Naive thymus-derived CD4-positive, alpha-beta T cell (primary cell): ENCODE data around the gene RABGAP1. TPM values are rescaled to one million over a fixed set of nuclear protein-coding genes. Genes with fewer than 3 reads are reported as not detected.

Experiments
- ATAC-seq: fragments of 150-1000 bp; cut with Tn5 transposase; 2 replicates; pipeline ENCODE4 v1.10.0; 2021; ENCODE audit warnings: mild to moderate bottlenecking, moderate library complexity
- CTCF ChIA-PET: fragments of 350-600 bp; sonication (Branson Sonifier 250); formaldehyde crosslinking; loops from one replicate; lab custom pipeline; 2021; ENCODE audit warnings: antibody characterized with exemption; lab: Charles Lee
- POLR2A ChIA-PET: fragments of 350-600 bp; sonication (Branson Sonifier 250); formaldehyde crosslinking; loops from one replicate; lab custom pipeline; 2021; ENCODE audit warnings: antibody characterized with exemption, inconsistent platforms; lab: Charles Lee
- DNase-seq, 9 donors: peaks; one replicate each; pipeline versions ENCODE4 v3.0.0 to v3.0.0-alpha.2; 2020 to 2022; ENCODE audit warnings: mixed read lengths in 1 of 9
- H3K27ac ChIP-seq: one replicate; pipeline ENCODE4 v1.7.0; 2013; ENCODE audit warnings: mild to moderate bottlenecking, low read depth, low read length, moderate library complexity
- H3K27me3 ChIP-seq, 2 donors: one replicate each; pipeline ENCODE4 v1.7.0; 2013; ENCODE audit warnings: low read length in 2 of 2, mild to moderate bottlenecking in 2 of 2, moderate library complexity in 2 of 2; ENCODE audit not compliant: control insufficient read depth in 2 of 2, insufficient read depth in 2 of 2
- H3K36me3 ChIP-seq, 3 experiments: 1 replicate in 2 of 3; 2 replicates in 1 of 3; pipeline ENCODE4 v1.7.0; 2013; ENCODE audit warnings: low read length in 3 of 3, mild to moderate bottlenecking in 3 of 3, moderate library complexity in 1 of 3; ENCODE audit not compliant: insufficient read depth in 3 of 3, control insufficient read depth in 2 of 3
- H3K4me1 ChIP-seq, 2 donors: one replicate each; pipeline ENCODE4 v1.7.0; 2013; ENCODE audit warnings: low read length in 2 of 2, mild to moderate bottlenecking in 2 of 2, moderate library complexity in 1 of 2; ENCODE audit not compliant: control insufficient read depth in 2 of 2, insufficient read depth in 2 of 2
- H3K4me3 ChIP-seq: 2 replicates; pipeline ENCODE4 v1.7.0; 2013; ENCODE audit warnings: mild to moderate bottlenecking, low read length
- H3K9me3 ChIP-seq, 3 experiments: 1 replicate in 2 of 3; 2 replicates in 1 of 3; pipeline ENCODE4 v1.7.0; 2013; ENCODE audit warnings: low read length in 3 of 3; ENCODE audit not compliant: control insufficient read depth in 2 of 3
- H3K27ac Mint-ChIP-seq, 9 donors: one replicate each; pipeline ENCODE4 v1.8.0; 2020 to 2022; ENCODE audit warnings: mixed read lengths in 9 of 9, mild to moderate bottlenecking in 8 of 9, moderate library complexity in 5 of 9, inconsistent platforms in 2 of 9
- H3K27me3 Mint-ChIP-seq, 5 donors: one replicate each; pipeline ENCODE4 v1.8.0; 2021 to 2022; ENCODE audit warnings: mixed read lengths in 5 of 5, mild to moderate bottlenecking in 1 of 5
- H3K36me3 Mint-ChIP-seq, 5 donors: one replicate each; pipeline ENCODE4 v1.8.0; 2020 to 2022; ENCODE audit warnings: mixed read lengths in 5 of 5, mild to moderate bottlenecking in 3 of 5, inconsistent platforms in 1 of 5
- H3K4me1 Mint-ChIP-seq, 7 donors: one replicate each; pipeline ENCODE4 v1.8.0; 2020 to 2022; ENCODE audit warnings: mixed read lengths in 7 of 7, mild to moderate bottlenecking in 3 of 7, inconsistent platforms in 1 of 7
- H3K4me3 Mint-ChIP-seq, 10 donors: one replicate each; pipeline ENCODE4 v1.8.0; 2020 to 2022; ENCODE audit warnings: mild to moderate bottlenecking in 10 of 10, mixed read lengths in 10 of 10, moderate library complexity in 6 of 10, inconsistent platforms in 2 of 10
- H3K9me3 Mint-ChIP-seq, 11 donors: one replicate each; pipeline ENCODE4 v1.8.0; 2020 to 2022; ENCODE audit warnings: mixed read lengths in 11 of 11, mild to moderate bottlenecking in 4 of 11, inconsistent platforms in 1 of 11, moderate library complexity in 1 of 11
- intact Hi-C, 2 donors: fragments of 100-400 bp; cut with micrococcal nuclease; formaldehyde crosslinking; loops; one replicate each; pipeline ENCODE4 v1.15.1; 2023
- polyA plus RNA-seq, 2 donors: library from polyadenylated mRNA; unstranded; fragments of 300-500 nt; fragmentation: Illumina TruSeq; gene quantifications; one replicate each; pipeline ENCODE4 v1.2.3, GENCODE V29; 2021
- total RNA-seq, 6 experiments: library from RNA in 5 of 6; stranded (reverse) in 5 of 6; gene quantifications; 1 replicate in 5 of 6; 2 replicates in 1 of 6; pipeline ENCODE4 v1.2.3 and lab custom pipeline; 2021 to 2026

Gene RABGAP1
- total and polyA plus RNA-seq, 7 experiments from 2014 or later: 25.5 to 45.7 (median 34.1) TPM

DNA sequence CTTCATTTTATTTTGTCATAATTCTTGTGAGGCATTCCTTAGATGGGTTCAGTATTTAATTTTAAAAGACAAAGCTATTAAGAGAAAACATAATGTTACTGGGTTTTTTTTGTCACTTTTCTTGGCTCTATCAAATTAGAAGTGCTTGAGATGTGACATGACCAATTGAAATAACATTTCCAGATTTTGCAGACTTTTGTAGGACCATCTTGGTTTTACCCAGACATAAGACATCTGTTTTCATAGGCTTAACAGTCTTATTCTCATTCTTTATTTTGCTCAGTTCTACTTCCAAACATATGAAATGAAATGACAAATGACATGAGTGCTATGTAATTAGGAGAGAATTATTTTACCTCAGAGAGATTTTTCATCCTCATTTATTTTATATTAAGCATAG, 112.2 kb downstream of the RABGAP1 start:
- Mint-ChIP-seq H3K9me3 (no peaks in the 10 kb centered on the region), H3K4me1 (peaks cover 0 to 6% (median 0%) of the 10 kb centered on the region in 7 donors), H3K27ac (no peak overlapping the region), H3K4me3 (no peak overlapping the region), H3K36me3 (peaks cover 0 to 16% (median 3%) of the 10 kb centered on the region in 5 donors), H3K27me3 (no peaks in the 10 kb centered on the region)
- no peaks in the 10 kb centered on the region for H3K4me1 ChIP-seq
- H3K27me3 ChIP-seq: no peaks in the 10 kb centered on the region
- DNase-seq (no peak), ATAC-seq (no peak)
- ChIA-PET CTCF (no interaction called here), POLR2A (no interaction called here)
- no peak overlapping the region for H3K4me3 ChIP-seq
- no peak overlapping the region for H3K27ac ChIP-seq
- no peaks in the 10 kb centered on the region for H3K9me3 ChIP-seq
- intact Hi-C loops: no loop called here
- H3K36me3 ChIP-seq: no peaks in the 10 kb centered on the region

- ATAC-seq: no peak
- Mint-ChIP-seq H3K27me3 (no peaks in the 10 kb centered on the region), H3K9me3 (no peaks in the 10 kb centered on the region), H3K4me1 (peaks cover 0 to 6% (median 0%) of the 10 kb centered on the region in 7 donors), H3K4me3 (no peak overlapping the region), H3K36me3 (peaks cover 0 to 16% (median 3%) of the 10 kb centered on the region in 5 donors), H3K27ac (no peak overlapping the region)
- ChIA-PET CTCF (no interaction called here), POLR2A (no interaction called here)
- Histone ChIP-seq H3K36me3 (no peaks in the 10 kb centered on the region), H3K9me3 (no peaks in the 10 kb centered on the region), H3K4me1 (no peaks in the 10 kb centered on the region), H3K4me3 (no peak overlapping the region), H3K27ac (no peak overlapping the region), H3K27me3 (no peaks in the 10 kb centered on the region)
- intact Hi-C loops: no loop called here
- no peak for DNase-seq
These were observed 112.9 kb downstream of the RABGAP1 start for GRCh38 chr9:123053711-123054110.

DNA sequence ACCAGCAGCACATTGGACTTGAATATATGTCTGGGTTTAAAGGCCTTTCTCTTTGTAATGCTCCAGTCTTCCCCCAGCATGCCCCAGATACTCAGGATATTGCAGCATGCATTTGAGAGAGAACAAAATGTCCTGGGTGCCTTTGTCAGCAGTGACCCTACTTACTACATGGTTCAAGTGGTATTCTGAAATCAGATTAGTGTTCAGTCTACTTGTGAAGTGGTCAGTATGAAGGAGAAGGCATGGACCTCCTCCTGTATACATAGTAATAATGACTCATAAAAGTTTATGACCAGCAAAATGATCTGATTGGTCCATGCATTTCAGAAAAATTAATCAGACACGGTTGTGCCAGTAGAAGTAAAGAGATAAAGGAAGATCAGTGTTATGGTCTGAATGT, 118.0 kb downstream of the RABGAP1 start:
- CTCF ChIA-PET: no interaction called here
- H3K36me3 Mint-ChIP-seq: peaks cover 0 to 25% (median 1%) of the 10 kb centered on the region in 5 donors
- H3K4me3 ChIP-seq: no peak overlapping the region
- H3K9me3 Mint-ChIP-seq: no peaks in the 10 kb centered on the region
- no peaks in the 10 kb centered on the region for H3K9me3 ChIP-seq
- H3K27me3 Mint-ChIP-seq: no peaks in the 10 kb centered on the region
- intact Hi-C loops: no loop called here
- DNase-seq: no peak
- POLR2A ChIA-PET: no interaction called here
- H3K27ac ChIP-seq: no peak overlapping the region
- no peaks in the 10 kb centered on the region for H3K27me3 ChIP-seq
- peaks cover 0 to 3% (median 0%) of the 10 kb centered on the region in 7 donors for H3K4me1 Mint-ChIP-seq
- ATAC-seq: no peak
- H3K27ac Mint-ChIP-seq: peak overlapping the region in 1 of 9 donors; percentile 76
- no peaks in the 10 kb centered on the region for H3K4me1 ChIP-seq
- H3K36me3 ChIP-seq: no peaks in the 10 kb centered on the region
- H3K4me3 Mint-ChIP-seq: no peak overlapping the region

DNA sequence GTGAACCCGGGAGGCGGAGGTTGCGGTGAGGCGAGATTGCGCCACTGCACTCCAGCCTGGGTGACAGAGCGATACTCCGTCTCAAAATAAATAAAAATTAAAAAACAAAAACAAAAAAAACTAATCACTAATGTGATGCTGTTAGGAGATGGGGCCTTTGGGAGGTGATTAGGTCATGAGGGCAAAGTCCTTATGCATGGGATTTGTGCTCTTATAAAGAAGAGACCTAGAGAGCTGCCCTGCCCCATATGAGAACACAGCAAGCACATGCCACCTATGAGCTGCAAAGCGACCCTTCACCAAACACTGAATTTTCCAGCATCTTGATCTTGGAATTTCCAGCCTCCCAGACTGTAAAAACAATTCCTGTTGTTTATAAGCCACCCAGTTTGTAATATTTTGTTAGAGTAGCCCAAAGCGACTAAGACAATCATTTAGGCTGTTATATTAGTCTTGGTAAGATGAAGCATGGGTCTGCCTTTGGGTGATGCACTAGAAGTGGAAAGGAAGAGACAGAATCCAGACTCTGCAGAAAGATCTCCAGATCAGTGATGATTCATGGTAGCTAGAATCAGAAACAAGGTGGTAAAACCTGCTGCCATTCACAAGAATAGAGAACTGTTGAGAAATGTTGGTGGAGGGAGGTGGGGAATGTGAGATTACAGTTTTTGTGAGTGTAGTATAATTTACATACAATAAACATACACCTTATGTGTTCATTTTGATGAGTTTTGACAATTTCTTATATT, 118.8 kb downstream of the RABGAP1 start:
- Mint-ChIP-seq H3K36me3 (peaks cover 0 to 30% (median 4%) of the 10 kb centered on the region in 5 donors), H3K27me3 (no peaks in the 10 kb centered on the region), H3K27ac (no peak overlapping the region), H3K9me3 (no peaks in the 10 kb centered on the region), H3K4me3 (no peak overlapping the region), H3K4me1 (no peaks in the 10 kb centered on the region)
- Histone ChIP-seq H3K4me1 (no peaks in the 10 kb centered on the region), H3K9me3 (no peaks in the 10 kb centered on the region), H3K36me3 (no peaks in the 10 kb centered on the region), H3K4me3 (no peak overlapping the region), H3K27ac (no peak overlapping the region), H3K27me3 (no peaks in the 10 kb centered on the region)
- intact Hi-C loops: no loop called here
- ChIA-PET POLR2A (no interaction called here), CTCF (no interaction called here)
- ATAC-seq (no peak), DNase-seq (no peak)

DNA sequence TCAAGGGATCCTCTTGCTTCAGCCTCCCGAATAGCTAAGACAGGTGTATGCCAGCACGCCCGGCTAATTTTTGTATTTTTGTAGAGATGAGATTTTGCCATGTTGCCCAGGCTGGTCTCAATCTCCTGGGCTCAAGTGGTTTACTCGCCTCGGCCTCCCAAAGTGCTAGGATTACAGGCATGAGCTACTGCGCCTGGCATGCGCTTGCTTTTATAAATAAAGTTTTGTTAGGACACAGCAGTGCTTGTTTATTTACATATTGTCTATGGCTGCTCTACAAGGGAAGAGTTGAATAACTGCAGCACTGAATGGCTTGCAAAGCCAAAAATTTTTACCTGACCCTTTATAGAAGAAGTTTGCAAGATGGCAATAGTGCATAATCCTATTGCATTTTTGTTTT, 120.4 kb downstream of the RABGAP1 start:
- Mint-ChIP-seq H3K27me3 (no peaks in the 10 kb centered on the region), H3K4me3 (no peak overlapping the region), H3K9me3 (no peaks in the 10 kb centered on the region), H3K36me3 (peaks cover 5 to 38% (median 9%) of the 10 kb centered on the region in 5 donors), H3K4me1 (no peaks in the 10 kb centered on the region), H3K27ac (no peak overlapping the region)
- ATAC-seq (no peak), DNase-seq (no peak)
- ChIA-PET POLR2A (no interaction called here), CTCF (no interaction called here)
- no peak overlapping the region for H3K27ac ChIP-seq
- H3K4me1 ChIP-seq: no peaks in the 10 kb centered on the region
- H3K27me3 ChIP-seq: no peaks in the 10 kb centered on the region
- intact Hi-C loops: no loop called here
- H3K36me3 ChIP-seq: peaks cover 0 to 7% (median 6%) of the 10 kb centered on the region in 3 experiments
- no peaks in the 10 kb centered on the region for H3K9me3 ChIP-seq
- no peak overlapping the region for H3K4me3 ChIP-seq

- peaks cover 0 to 18% (median 9%) of the 10 kb centered on the region in 3 experiments for H3K36me3 ChIP-seq
- no peak for ATAC-seq
- no peaks in the 10 kb centered on the region for H3K9me3 ChIP-seq
- intact Hi-C loops: no loop called here
- H3K4me3 ChIP-seq: no peak overlapping the region
- H3K4me3 Mint-ChIP-seq: no peak overlapping the region
- no peaks in the 10 kb centered on the region for H3K4me1 ChIP-seq
- H3K27ac ChIP-seq: no peak overlapping the region
- peaks cover 11 to 50% (median 20%) of the 10 kb centered on the region in 5 donors for H3K36me3 Mint-ChIP-seq
- H3K27me3 ChIP-seq: no peaks in the 10 kb centered on the region
- peaks cover 0 to 6% (median 0%) of the 10 kb centered on the region in 7 donors for H3K4me1 Mint-ChIP-seq
- no peaks in the 10 kb centered on the region for H3K9me3 Mint-ChIP-seq
- no peaks in the 10 kb centered on the region for H3K27me3 Mint-ChIP-seq
- DNase-seq: no peak
- POLR2A ChIA-PET: no interaction called here
- no peak overlapping the region for H3K27ac Mint-ChIP-seq
- CTCF ChIA-PET: no interaction called here
These were observed 121.7 kb downstream of the RABGAP1 start for GRCh38 chr9:123062351-123063176.
